ENCODE results near the gene CEP112.
"Not testable (repeated sequence)": the region's sequence is repeated elsewhere in the genome, so short reads cannot be mapped to it uniquely, and the experiment has no call there.

CEP112 gene

DNA sequence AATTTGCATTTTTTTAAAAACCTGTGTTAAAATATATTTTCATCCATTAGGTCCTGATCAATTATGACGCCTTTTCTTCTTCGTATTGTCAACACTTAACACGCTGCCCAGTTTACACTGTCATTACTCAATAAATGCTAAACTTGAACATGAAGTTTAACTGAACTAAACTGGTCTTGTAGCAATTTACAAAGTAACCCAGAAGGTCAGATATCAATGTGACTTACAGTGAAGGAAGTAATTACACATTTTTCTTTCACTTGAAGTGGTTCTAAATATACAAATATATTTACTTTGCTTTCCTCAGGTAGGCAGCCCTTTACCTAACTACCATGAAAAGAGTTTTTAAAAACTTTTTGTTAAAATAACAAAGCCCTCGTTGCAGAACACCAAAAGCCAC, 374.0 kb downstream of the CEP112 start:
- H3K36me3 ChIP-seq (ENCODE audit: insufficient read depth, low read length): no peaks in the 10 kb centered on the region
- H2AFZ ChIP-seq (ENCODE audit: low read depth, low read length): no peak overlapping the region
- no peaks in the 10 kb centered on the region for H3K4me1 ChIP-seq (ENCODE audit: insufficient read depth, low read length)
- no peaks in the 10 kb centered on the region for H3K27me3 ChIP-seq (ENCODE audit: insufficient read depth, low read length)
- no peak overlapping the region for H3K4me3 ChIP-seq (ENCODE audit: low read length)
- H3K9me3 ChIP-seq (ENCODE audit: low read length): no peaks in the 10 kb centered on the region

DNA sequence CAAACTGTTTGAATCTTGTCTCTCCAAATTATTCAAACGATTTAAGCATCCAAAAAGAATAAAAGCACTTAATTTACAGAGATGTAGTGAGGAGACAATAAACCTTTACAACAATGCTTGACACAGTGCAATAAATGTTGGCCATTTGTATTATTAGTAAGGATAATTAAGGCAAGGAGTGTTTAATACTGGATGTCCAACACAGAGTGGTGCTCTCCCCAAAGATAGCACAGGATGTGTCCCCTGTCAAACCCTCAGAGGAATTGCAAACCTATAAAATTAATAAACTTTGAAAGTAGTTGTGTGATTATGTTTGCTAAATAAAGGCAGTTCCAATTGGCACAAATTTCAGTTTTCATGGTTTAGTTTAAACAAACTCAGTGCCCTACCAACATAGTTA, 377.5 kb downstream of the CEP112 start:
- H3K36me3 ChIP-seq (ENCODE audit: insufficient read depth, low read length): no peaks in the 10 kb centered on the region
- H3K9me3 ChIP-seq (ENCODE audit: low read length): peaks cover 2% of the 10 kb centered on the region
- H2AFZ ChIP-seq (ENCODE audit: low read depth, low read length): no peak overlapping the region
- H3K27me3 ChIP-seq (ENCODE audit: insufficient read depth, low read length): no peaks in the 10 kb centered on the region
- no peak overlapping the region for H3K4me3 ChIP-seq (ENCODE audit: low read length)
- H3K4me1 ChIP-seq (ENCODE audit: insufficient read depth, low read length): no peaks in the 10 kb centered on the region

DNA sequence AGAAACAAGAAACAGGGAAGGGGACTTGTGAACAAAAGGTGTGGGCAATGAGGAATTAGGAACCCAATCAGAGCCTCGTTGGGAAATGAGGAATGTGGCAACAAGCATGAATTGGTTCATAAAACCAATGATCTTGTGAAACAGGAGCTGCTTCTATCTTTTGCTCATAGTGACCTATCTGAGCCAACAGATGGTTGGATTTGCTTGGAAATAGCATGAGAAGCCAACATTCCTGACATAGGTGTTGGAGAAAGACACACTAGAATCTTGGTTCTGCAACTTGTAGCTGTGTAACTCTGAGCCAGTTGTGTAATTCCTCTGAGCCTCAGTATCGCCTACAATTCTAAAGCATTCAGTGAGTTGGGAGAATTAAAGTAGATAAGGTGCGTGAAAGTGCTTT, 378.6 kb downstream of the CEP112 start:
- Histone ChIP-seq H3K4me3 (ENCODE audit: low read length) (no peak overlapping the region), H2AFZ (ENCODE audit: low read depth, low read length) (no peak overlapping the region), H3K27me3 (ENCODE audit: insufficient read depth, low read length) (no peaks in the 10 kb centered on the region), H3K9me3 (ENCODE audit: low read length) (peaks cover 6% of the 10 kb centered on the region), H3K4me1 (ENCODE audit: insufficient read depth, low read length) (no peaks in the 10 kb centered on the region), H3K36me3 (ENCODE audit: insufficient read depth, low read length) (no peaks in the 10 kb centered on the region)

DNA sequence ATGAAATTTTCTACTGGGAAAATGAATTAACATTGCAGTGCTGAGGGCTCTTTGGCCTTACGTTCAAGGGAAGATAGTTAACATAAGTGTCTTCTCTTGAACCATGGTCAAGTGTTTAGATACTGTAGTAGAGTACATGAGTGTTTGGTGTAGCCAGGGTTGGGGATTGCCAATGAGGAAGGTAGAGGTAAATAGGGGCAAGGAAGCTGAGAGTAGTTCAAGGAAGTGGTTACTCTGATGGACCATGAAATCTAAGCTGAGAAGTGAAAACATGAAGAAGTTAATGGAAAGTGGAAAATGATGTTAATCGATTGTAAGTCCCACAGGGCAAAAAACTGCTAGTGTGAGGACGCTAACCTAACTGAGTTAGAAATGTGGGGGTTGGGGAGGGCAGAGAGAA, 380.9 kb downstream of the CEP112 start:
- no peaks in the 10 kb centered on the region for H3K4me1 ChIP-seq (ENCODE audit: insufficient read depth, low read length)
- no peaks in the 10 kb centered on the region for H3K36me3 ChIP-seq (ENCODE audit: insufficient read depth, low read length)
- no peak overlapping the region for H3K4me3 ChIP-seq (ENCODE audit: low read length)
- peaks cover 16% of the 10 kb centered on the region for H3K9me3 ChIP-seq (ENCODE audit: low read length)
- H2AFZ ChIP-seq (ENCODE audit: low read depth, low read length): no peak overlapping the region
- no peaks in the 10 kb centered on the region for H3K27me3 ChIP-seq (ENCODE audit: insufficient read depth, low read length)

DNA sequence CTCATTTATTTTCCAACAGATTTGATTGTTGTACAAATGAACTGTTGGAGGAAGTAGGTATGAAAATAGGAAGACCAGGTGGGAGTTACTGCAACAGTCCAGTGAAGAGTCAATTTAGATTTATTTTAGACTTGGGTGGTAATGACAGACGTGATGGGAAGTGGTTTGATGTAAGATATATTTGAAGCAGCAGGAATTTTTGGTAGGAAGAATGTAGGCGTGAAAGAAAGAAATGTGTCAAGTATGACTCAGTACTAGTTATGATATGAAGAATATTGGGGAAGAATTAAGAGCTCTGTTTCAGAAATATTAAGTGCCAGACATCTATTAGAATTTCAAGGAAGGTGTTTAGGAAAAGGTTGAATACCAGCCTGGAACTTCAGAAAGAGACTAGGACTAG, 382.6 kb downstream of the CEP112 start:
- no peaks in the 10 kb centered on the region for H3K4me1 ChIP-seq (ENCODE audit: insufficient read depth, low read length)
- no peak overlapping the region for H2AFZ ChIP-seq (ENCODE audit: low read depth, low read length)
- no peaks in the 10 kb centered on the region for H3K27me3 ChIP-seq (ENCODE audit: insufficient read depth, low read length)
- peaks cover 16% of the 10 kb centered on the region for H3K9me3 ChIP-seq (ENCODE audit: low read length)
- no peak overlapping the region for H3K4me3 ChIP-seq (ENCODE audit: low read length)
- no peaks in the 10 kb centered on the region for H3K36me3 ChIP-seq (ENCODE audit: insufficient read depth, low read length)

DNA sequence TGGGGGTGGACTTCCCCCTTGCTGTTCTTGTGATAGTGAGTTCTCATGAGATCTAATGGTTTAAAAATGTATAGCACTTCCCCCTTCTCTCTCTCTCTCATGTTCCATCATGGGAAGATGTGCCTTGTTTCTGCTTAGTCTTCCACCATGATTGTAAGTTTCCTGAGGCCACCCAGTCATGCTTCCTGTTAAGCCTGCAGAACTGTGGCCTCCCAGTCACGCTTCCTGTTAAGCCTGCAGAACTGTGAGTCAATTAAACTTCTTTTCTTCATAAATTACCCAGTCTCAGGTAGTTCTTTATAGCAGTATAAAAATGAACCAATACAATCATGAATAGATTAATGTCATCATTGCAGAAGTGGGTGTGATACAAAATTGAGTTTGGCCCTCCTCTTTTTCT, 383.4 kb downstream of the CEP112 start:
- not testable (repeated sequence) for H3K4me3 ChIP-seq (ENCODE audit: low read length); H2AFZ ChIP-seq (ENCODE audit: low read depth, low read length); H3K27me3 ChIP-seq (ENCODE audit: insufficient read depth, low read length)

DNA sequence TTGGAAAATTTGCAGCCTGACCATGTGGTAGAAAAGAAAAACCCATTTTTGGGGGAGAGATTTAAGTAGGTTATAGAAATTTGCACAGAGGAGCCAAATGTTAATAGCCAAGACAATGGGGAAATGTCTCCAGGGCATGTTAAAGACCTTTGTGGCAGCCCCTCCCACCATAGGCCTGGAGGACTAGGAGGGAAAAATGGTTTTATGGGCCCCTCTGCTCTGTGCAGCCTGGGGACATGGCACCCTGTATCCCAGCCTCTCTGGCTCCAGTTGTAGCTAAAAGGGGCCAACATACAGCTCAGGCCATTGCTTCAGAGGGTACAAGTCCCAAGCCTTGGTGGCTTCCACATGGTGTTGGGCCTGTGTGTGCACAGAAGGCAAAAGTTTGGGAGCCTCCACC, 384.6 kb downstream of the CEP112 start:
- Histone ChIP-seq H3K4me1 (ENCODE audit: insufficient read depth, low read length) (no peaks in the 10 kb centered on the region), H3K27me3 (ENCODE audit: insufficient read depth, low read length) (no peaks in the 10 kb centered on the region), H3K9me3 (ENCODE audit: low read length) (peaks cover 19% of the 10 kb centered on the region), H2AFZ (ENCODE audit: low read depth, low read length) (no peak overlapping the region), H3K4me3 (ENCODE audit: low read length) (no peak overlapping the region), H3K36me3 (ENCODE audit: insufficient read depth, low read length) (no peaks in the 10 kb centered on the region)

More for the DNA sequence above, 383.4 kb downstream of the CEP112 start:
- H3K9me3 ChIP-seq (ENCODE audit: low read length): peaks cover 16% of the 10 kb centered on the region
- H3K36me3 ChIP-seq (ENCODE audit: insufficient read depth, low read length); H3K4me1 ChIP-seq (ENCODE audit: insufficient read depth, low read length): not testable (repeated sequence)

DNA sequence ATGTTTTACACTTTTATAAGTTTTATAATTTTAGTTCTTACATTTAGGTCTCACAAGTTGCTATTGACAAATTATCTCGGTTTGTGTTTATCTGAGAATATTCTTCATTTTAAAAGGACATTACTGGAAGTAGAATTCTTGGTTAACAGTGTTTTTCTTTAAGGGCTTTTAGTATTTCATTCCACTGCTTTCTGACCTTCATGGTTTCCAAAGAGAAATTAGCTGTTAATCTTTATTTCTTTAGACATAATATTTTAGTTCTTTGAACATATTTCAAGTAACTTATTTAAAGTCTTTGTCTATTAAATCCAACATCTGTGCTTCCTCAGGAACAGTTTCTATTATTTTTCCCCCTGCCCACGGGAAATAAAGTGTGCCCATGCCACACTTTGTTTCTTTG, 390.4 kb downstream of the CEP112 start:
- H3K9me3 ChIP-seq (ENCODE audit: low read length): peaks cover 5% of the 10 kb centered on the region
- no peak overlapping the region for H2AFZ ChIP-seq (ENCODE audit: low read depth, low read length)
- no peaks in the 10 kb centered on the region for H3K27me3 ChIP-seq (ENCODE audit: insufficient read depth, low read length)
- no peak overlapping the region for H3K4me3 ChIP-seq (ENCODE audit: low read length)
- H3K36me3 ChIP-seq (ENCODE audit: insufficient read depth, low read length): no peaks in the 10 kb centered on the region
- H3K4me1 ChIP-seq (ENCODE audit: insufficient read depth, low read length): no peaks in the 10 kb centered on the region

DNA sequence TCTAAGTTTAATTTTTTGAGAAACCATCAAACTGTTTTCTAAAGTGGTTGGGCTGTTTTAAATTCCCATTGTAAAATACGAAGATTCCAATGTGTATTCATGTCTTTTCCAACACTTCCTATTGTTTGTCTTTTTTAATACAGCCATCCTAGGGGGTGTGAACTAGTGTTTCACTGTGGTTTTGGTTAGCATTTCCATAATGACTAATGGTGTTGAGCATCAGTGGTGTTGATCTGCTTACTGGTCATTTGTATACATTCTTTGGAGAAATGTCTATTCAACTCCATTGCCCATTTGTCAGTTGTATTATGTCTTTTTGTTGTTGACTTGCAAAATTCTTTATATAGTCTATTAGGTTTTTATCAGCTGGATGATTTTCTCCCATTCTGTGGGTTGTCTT, 391.3 kb downstream of the CEP112 start:
- Histone ChIP-seq H3K27me3 (ENCODE audit: insufficient read depth, low read length) (no peaks in the 10 kb centered on the region), H3K4me3 (ENCODE audit: low read length) (no peak overlapping the region)

DNA sequence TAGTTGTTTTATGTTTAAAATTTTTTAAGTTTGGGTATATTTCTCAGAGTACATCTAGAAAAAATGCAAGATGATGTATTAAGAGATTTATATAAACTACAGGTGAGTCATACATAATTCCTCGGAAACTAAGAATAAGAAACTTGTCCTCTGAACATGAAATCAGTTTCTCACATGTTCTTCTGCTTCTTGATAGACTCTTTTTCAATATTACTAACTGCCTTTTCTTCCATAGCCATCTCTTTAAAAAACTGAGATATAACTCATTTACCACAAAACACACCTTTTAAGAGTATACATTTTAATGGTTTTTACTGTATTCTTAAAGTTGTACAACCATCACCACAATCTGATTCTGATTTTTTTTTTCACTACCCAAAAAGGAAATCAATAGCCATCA, 392.1 kb downstream of the CEP112 start:
- Histone ChIP-seq H3K4me3 (ENCODE audit: low read length) (no peak overlapping the region), H3K36me3 (ENCODE audit: insufficient read depth, low read length) (no peaks in the 10 kb centered on the region), H3K4me1 (ENCODE audit: insufficient read depth, low read length) (no peaks in the 10 kb centered on the region), H2AFZ (ENCODE audit: low read depth, low read length) (no peak overlapping the region), H3K9me3 (ENCODE audit: low read length) (peaks cover 5% of the 10 kb centered on the region), H3K27me3 (ENCODE audit: insufficient read depth, low read length) (no peaks in the 10 kb centered on the region)

More for the DNA sequence above, 391.3 kb downstream of the CEP112 start:
- peaks cover 5% of the 10 kb centered on the region for H3K9me3 ChIP-seq (ENCODE audit: low read length)
- no peak overlapping the region for H2AFZ ChIP-seq (ENCODE audit: low read depth, low read length)
- H3K36me3 ChIP-seq (ENCODE audit: insufficient read depth, low read length): no peaks in the 10 kb centered on the region
- H3K4me1 ChIP-seq (ENCODE audit: insufficient read depth, low read length): no peaks in the 10 kb centered on the region

DNA sequence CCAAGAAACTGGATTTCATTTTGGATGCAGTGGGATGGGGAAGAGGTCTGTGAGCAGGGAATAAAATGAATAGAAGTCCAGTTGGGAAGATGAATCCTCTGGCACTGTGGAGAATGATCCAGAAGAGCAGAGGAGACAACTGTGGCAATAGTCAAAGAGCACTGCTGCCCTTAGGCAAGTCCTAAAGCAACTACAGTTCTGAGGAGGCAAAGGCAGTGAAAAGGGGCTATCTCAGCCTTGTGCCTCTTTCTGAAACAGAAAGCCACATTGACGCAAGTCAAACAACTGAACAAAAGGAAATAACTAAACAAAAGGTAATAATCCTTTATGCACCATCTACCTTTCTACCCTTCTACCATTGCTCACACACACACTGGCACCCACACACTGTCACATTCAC, 392.5 kb downstream of the CEP112 start:
- no peak overlapping the region for H3K4me3 ChIP-seq (ENCODE audit: low read length)

DNA sequence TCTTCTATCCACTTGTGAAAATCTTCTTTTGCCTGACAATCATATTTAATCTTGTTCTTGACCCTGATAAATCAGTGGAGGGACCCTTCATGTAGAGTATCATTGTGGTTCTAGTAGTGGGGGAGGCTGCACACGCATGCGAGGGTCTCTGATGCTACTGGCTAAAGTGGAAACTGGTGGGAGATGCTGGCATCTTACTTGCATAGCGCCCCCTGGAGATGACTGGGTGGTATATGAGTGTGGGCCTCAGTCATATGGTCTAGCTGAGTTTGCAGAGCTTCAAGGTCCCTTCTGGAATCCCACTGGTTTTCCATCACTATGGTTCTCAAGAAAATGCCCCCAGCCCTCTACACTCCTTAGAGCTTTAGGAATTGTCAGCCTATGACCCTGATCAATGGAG, 394.1 kb downstream of the CEP112 start:
- Histone ChIP-seq H3K36me3 (ENCODE audit: insufficient read depth, low read length) (no peaks in the 10 kb centered on the region), H2AFZ (ENCODE audit: low read depth, low read length) (no peak overlapping the region), H3K27me3 (ENCODE audit: insufficient read depth, low read length) (no peaks in the 10 kb centered on the region), H3K4me3 (ENCODE audit: low read length) (no peak overlapping the region), H3K9me3 (ENCODE audit: low read length) (peaks cover 2% of the 10 kb centered on the region), H3K4me1 (ENCODE audit: insufficient read depth, low read length) (no peaks in the 10 kb centered on the region)

More for the DNA sequence above, 392.5 kb downstream of the CEP112 start:
- peaks cover 5% of the 10 kb centered on the region for H3K9me3 ChIP-seq (ENCODE audit: low read length)
- H3K36me3 ChIP-seq (ENCODE audit: insufficient read depth, low read length): no peaks in the 10 kb centered on the region
- H3K27me3 ChIP-seq (ENCODE audit: insufficient read depth, low read length): no peaks in the 10 kb centered on the region
- no peak overlapping the region for H2AFZ ChIP-seq (ENCODE audit: low read depth, low read length)
- no peaks in the 10 kb centered on the region for H3K4me1 ChIP-seq (ENCODE audit: insufficient read depth, low read length)

DNA sequence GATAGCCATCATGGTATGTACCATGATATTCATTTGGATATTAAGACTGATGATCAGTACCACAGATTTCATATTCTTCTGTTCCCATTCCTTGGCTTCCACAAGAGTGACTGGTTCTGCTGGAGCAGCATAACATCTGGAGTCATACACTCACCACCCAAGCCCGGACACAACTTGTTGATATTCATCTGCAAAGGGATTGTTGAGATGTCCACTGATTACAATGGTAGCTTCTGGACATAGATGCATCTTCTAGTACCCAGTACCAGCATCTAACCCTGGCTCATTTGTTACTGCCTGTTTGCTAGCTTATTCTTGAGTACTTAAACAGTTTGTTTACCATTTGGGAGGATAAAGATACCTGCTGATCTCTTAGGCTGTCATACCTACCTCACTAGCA, 394.8 kb downstream of the CEP112 start:
- H3K27me3 ChIP-seq (ENCODE audit: insufficient read depth, low read length): no peaks in the 10 kb centered on the region
- no peak overlapping the region for H3K4me3 ChIP-seq (ENCODE audit: low read length)
- no peaks in the 10 kb centered on the region for H3K36me3 ChIP-seq (ENCODE audit: insufficient read depth, low read length)
- H3K9me3 ChIP-seq (ENCODE audit: low read length): peaks cover 2% of the 10 kb centered on the region
- no peak overlapping the region for H2AFZ ChIP-seq (ENCODE audit: low read depth, low read length)
- H3K4me1 ChIP-seq (ENCODE audit: insufficient read depth, low read length): no peaks in the 10 kb centered on the region

DNA sequence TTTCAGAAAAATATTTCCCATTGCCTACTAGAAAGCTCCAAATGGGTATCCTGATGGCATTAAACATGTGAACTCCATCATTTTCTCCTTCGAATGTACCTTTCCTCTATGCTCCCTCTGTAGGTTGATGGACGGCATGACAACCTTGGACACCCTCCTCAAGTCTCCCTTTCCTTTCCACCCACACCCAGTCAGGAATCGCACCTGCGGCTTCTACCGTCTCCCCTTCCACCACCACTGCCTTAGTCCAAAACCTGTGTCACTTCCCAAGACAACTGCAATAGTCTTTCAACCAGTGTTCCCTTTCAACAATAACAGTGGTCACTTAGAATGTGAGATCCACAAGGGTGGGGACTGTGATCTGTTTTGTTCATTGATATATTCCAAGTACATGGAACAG, 397.4 kb downstream of the CEP112 start:
- Histone ChIP-seq H3K27me3 (ENCODE audit: insufficient read depth, low read length) (no peaks in the 10 kb centered on the region), H3K9me3 (ENCODE audit: low read length) (no peaks in the 10 kb centered on the region), H3K4me3 (ENCODE audit: low read length) (no peak overlapping the region), H3K36me3 (ENCODE audit: insufficient read depth, low read length) (no peaks in the 10 kb centered on the region), H3K4me1 (ENCODE audit: insufficient read depth, low read length) (no peaks in the 10 kb centered on the region), H2AFZ (ENCODE audit: low read depth, low read length) (no peak overlapping the region)
